GM21423 (cell line): ENCODE measurements around the gene KIRREL3.
"Not testable (repeated sequence)": the region's sequence is repeated elsewhere in the genome, so short reads cannot be mapped to it uniquely, and the experiment has no call there.

Experiments used
- ATAC-seq: cut with Tn5 transposase; IDR thresholded peaks from one replicate; pipeline ENCODE4 v1.9.1; 2021; ENCODE audit warnings: mild to moderate bottlenecking, moderate library complexity; ENCODE audit not compliant: unreplicated experiment

The KIRREL3 gene

GRCh38 chr11:126959700-126960099 is 40.9 kb downstream of the KIRREL3 start:
- no peak for ATAC-seq

- ATAC-seq: no peak
These were observed 43.9 kb downstream of the KIRREL3 start for GRCh38 chr11:126956635-126957034.

GRCh38 chr11:126952533-126952932 is 48.0 kb downstream of the KIRREL3 start:
- ATAC-seq: not testable (repeated sequence)

GRCh38 chr11:126951465-126951864 is 49.1 kb downstream of the KIRREL3 start:
- ATAC-seq: no peak

- no peak for ATAC-seq
These were observed 51.3 kb downstream of the KIRREL3 start for GRCh38 chr11:126949066-126949891.

- no peak for ATAC-seq
These were observed 52.0 kb downstream of the KIRREL3 start for GRCh38 chr11:126948563-126948962.

- ATAC-seq: no peak
These were observed 55.3 kb downstream of the KIRREL3 start for GRCh38 chr11:126945319-126945718.

GRCh38 chr11:126943316-126943715 is 57.3 kb downstream of the KIRREL3 start:
- ATAC-seq: no peak

GRCh38 chr11:126942146-126942545 is 58.4 kb downstream of the KIRREL3 start:
- no peak for ATAC-seq

GRCh38 chr11:126939552-126939951 is 61.0 kb downstream of the KIRREL3 start:
- no peak for ATAC-seq

GRCh38 chr11:126938718-126939117 is 61.9 kb downstream of the KIRREL3 start:
- ATAC-seq: no peak

- ATAC-seq: no peak
These were observed 70.3 kb downstream of the KIRREL3 start for GRCh38 chr11:126930091-126930841.

- ATAC-seq: no peak
These were observed 71.2 kb downstream of the KIRREL3 start for GRCh38 chr11:126929179-126930061.

- no peak for ATAC-seq
These were observed 72.9 kb downstream of the KIRREL3 start for GRCh38 chr11:126927623-126928022.

- no peak for ATAC-seq
These were observed 74.2 kb downstream of the KIRREL3 start for GRCh38 chr11:126926376-126926791.

GRCh38 chr11:126925321-126926093 is 75.1 kb downstream of the KIRREL3 start:
- ATAC-seq: no peak

GRCh38 chr11:126924376-126925040 is 76.1 kb downstream of the KIRREL3 start:
- no peak for ATAC-seq

- ATAC-seq: no peak
These were observed 79.7 kb downstream of the KIRREL3 start for GRCh38 chr11:126920833-126921232.

GRCh38 chr11:126919147-126919823 is 81.3 kb downstream of the KIRREL3 start:
- ATAC-seq: peak; percentile 52
